H1 (cell line): ENCODE data around the gene BTRC. TPM values are rescaled to one million over a fixed set of nuclear protein-coding genes. Genes with fewer than 3 reads are reported as not detected.

Experiments
- ATF2 ChIP-seq: IDR thresholded peaks from 2 replicates; pipeline ENCODE4 v1.6.1; 2012; ENCODE audit warnings: low read length, inconsistent platforms
- BCL11A ChIP-seq, 2 experiments: IDR thresholded peaks; one replicate each; pipeline ENCODE4 v1.6.1; 2011; ENCODE audit warnings: low read depth in 2 of 2, low read length in 2 of 2, mild to moderate bottlenecking in 2 of 2
- CBX5 ChIP-seq: fragments of 300-800, 300-1000 bp; sonication (generic); IDR thresholded peaks from 2 replicates; pipeline ENCODE4 v1.7.1; 2016; ENCODE audit warnings: antibody characterized with exemption, low read length, low read depth
- CREB1 ChIP-seq: IDR thresholded peaks from 2 replicates; pipeline ENCODE4 v1.6.1; 2012; ENCODE audit warnings: inconsistent platforms
- PHF8 ChIP-seq: fragments of 200-600 bp; sonication (generic); conservative IDR thresholded peaks from 2 replicates; pipeline ENCODE4 v1.7.1; 2012; ENCODE audit warnings: low read depth, mild to moderate bottlenecking, inconsistent platforms, low read length, moderate library complexity
- RBBP5 ChIP-seq: IDR thresholded peaks from 2 replicates; pipeline ENCODE4 v1.7.1; 2012; ENCODE audit warnings: low read depth, mild to moderate bottlenecking, inconsistent platforms, low read length, moderate library complexity, borderline replicate concordance
- ZNF274 ChIP-seq: IDR thresholded peaks from 2 replicates; pipeline ENCODE4 v1.7.0; 2012; ENCODE audit warnings: low read length, borderline replicate concordance; ENCODE audit errors: extremely low read depth
- polyA plus RNA-seq, 7 experiments: library from polyadenylated mRNA; depleted of rRNA in 3 of 7; stranded (reverse) in 5 of 7; unstranded in 2 of 7; fragments of >200 nt in 5 of 7; fragments of 200-250 nt in 2 of 7; gene quantifications; 1 replicate in 5 of 7; 2 replicates in 1 of 7; 4 replicates in 1 of 7; pipeline versions ENCODE4 v1.2.1 to v1.2.3, GENCODE V29; 2011 to 2013; ENCODE audit warnings: missing spikeins in 2 of 7, mixed read lengths in 2 of 7
- total RNA-seq: library from RNA; stranded (reverse); fragmentation: NEBNext Ultra II Directional; extraction: Animal tissue kit (Norgen Biotek cat#: 25700); gene quantifications from 2 replicates; pipeline ENCODE4 v1.2.1, GENCODE V29; 2021

Gene BTRC
- total and polyA plus RNA-seq, 2 of the 8 experiments (the other 6 are each of a cell fraction or from before 2014, with no cell fraction given), result 9.9 to 24.7 TPM

- no peak for TF ChIP-seq ATF2
- TF ChIP-seq RBBP5, result no peak
- no peak for TF ChIP-seq CREB1
- no peak for TF ChIP-seq PHF8
- TF ChIP-seq ZNF274, result no peak
- TF ChIP-seq BCL11A (IDR thresholded peaks at IDR 0.05; ENCODE audit: low read depth in 2 of 2, low read length in 2 of 2), result no peak
- no peak for TF ChIP-seq CBX5
These were observed 159.8 kb downstream of the BTRC start (continued) for GRCh38 chr10:101513733-101514132.
